Measurements from ENCODE around the gene DNM3.

Gene DNM3

GRCh38 chr1:171872430-171872829 is 31.1 kb downstream of the DNM3 start:
- TF ChIP-seq ISL1 (CRISPR knock-in tag; IDR thresholded peaks at IDR 0.05) (no peak), ZFP30 (CRISPR knock-in tag; IDR thresholded peaks at IDR 0.05) (no peak)
- ATAC-seq, result no peak

DNA sequence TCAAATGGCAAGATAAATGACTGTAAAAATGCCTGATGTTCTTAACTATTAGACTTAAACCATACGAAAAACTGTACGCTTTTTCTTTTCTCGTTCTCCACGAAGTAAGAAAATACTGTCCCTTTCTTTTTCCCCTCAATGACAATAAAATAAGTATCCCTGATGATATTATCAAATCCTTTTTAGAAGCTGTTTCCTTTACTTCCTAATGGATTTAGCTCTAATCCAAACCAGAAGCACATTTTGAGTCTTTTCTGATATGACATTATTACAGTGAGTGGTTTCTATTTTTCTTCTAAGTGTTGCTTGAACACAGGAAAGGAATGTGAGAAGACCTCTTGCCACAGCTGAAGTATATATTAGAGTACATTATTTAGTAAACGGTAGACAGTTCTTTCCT is 32.4 kb downstream of the DNM3 start:
- no peak for ATAC-seq
- peak; percentile 72; the same call in 1 of the 2 replicates for TF ChIP-seq ZNF70 (CRISPR knock-in tag; IDR thresholded peaks at IDR 0.05)
- no peak for TF ChIP-seq PPARA (CRISPR knock-in tag; IDR thresholded peaks at IDR 0.05; ENCODE audit: borderline replicate concordance)
- no peak for TF ChIP-seq ARNTL (CRISPR knock-in tag; IDR thresholded peaks at IDR 0.05; ENCODE audit: borderline replicate concordance, low read depth)
- TF ChIP-seq ZC3H10 (CRISPR knock-in tag; IDR thresholded peaks at IDR 0.05), result no peak
- TF ChIP-seq CSDC2 (CRISPR knock-in tag; IDR thresholded peaks at IDR 0.05), result no peak
- TF ChIP-seq SNAI2 (CRISPR knock-in tag; IDR thresholded peaks at IDR 0.05), result no peak
- TF ChIP-seq BACH2 (CRISPR knock-in tag; IDR thresholded peaks at IDR 0.05; ENCODE audit: borderline replicate concordance), result no peak
- peak; percentile 58 for TF ChIP-seq TCF4 (CRISPR knock-in tag; IDR thresholded peaks at IDR 0.05; ENCODE audit: borderline replicate concordance)
- no peak for TF ChIP-seq CREB5 (CRISPR knock-in tag; IDR thresholded peaks at IDR 0.05; ENCODE audit: low read depth)
- no peak for TF ChIP-seq RARB (CRISPR knock-in tag; IDR thresholded peaks at IDR 0.05)
- peak; percentile 37; the same call in 1 of the 2 replicates for TF ChIP-seq ISL1 (CRISPR knock-in tag; IDR thresholded peaks at IDR 0.05)
- TF ChIP-seq TOX (CRISPR knock-in tag; IDR thresholded peaks at IDR 0.05; ENCODE audit: borderline replicate concordance), result no peak
- TF ChIP-seq CSRNP3 (CRISPR knock-in tag; IDR thresholded peaks at IDR 0.05), result no peak
- no peak for TF ChIP-seq ZNF565 (CRISPR knock-in tag; conservative IDR thresholded peaks at IDR 0.05; ENCODE audit: low read depth)
- no peak for TF ChIP-seq GLIS3 (CRISPR knock-in tag; IDR thresholded peaks at IDR 0.05)

DNA sequence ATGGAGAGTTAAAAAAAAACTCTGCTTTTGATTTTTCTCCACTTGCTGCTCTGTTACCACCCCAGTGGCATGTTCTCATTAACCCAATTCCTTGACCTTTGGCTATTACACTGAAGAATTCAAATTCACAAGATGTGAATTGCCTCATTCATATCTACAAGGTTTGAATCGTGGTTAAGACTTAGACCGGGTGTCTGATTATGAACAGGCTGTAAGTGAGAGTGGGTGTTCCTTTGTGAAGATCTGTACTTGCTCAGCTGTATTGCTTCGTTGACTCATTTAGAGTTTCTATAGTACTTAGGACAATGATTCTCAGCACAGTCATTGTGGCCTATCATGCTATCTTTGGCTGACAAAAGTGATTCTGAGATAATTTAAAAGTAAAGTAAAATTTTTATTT is 36.4 kb downstream of the DNM3 start:
- TF ChIP-seq ZFP30 (CRISPR knock-in tag; IDR thresholded peaks at IDR 0.05) (no peak), ZNF565 (CRISPR knock-in tag; conservative IDR thresholded peaks at IDR 0.05; ENCODE audit: low read depth) (no peak), CSDC2 (CRISPR knock-in tag; IDR thresholded peaks at IDR 0.05) (no peak), ESRRG (CRISPR knock-in tag; IDR thresholded peaks at IDR 0.05) (no peak), ARNTL (CRISPR knock-in tag; IDR thresholded peaks at IDR 0.05; ENCODE audit: borderline replicate concordance, low read depth) (no peak), SNAI2 (CRISPR knock-in tag; IDR thresholded peaks at IDR 0.05) (no peak), ZFP3 (CRISPR knock-in tag; IDR thresholded peaks at IDR 0.05) (no peak), ZC3H10 (CRISPR knock-in tag; IDR thresholded peaks at IDR 0.05) (no peak), BACH2 (CRISPR knock-in tag; IDR thresholded peaks at IDR 0.05; ENCODE audit: borderline replicate concordance) (no peak), ISL1 (CRISPR knock-in tag; IDR thresholded peaks at IDR 0.05) (no peak), CREB5 (CRISPR knock-in tag; IDR thresholded peaks at IDR 0.05; ENCODE audit: low read depth) (no peak), TCF4 (CRISPR knock-in tag; IDR thresholded peaks at IDR 0.05; ENCODE audit: borderline replicate concordance) (no peak), OSR1 (CRISPR knock-in tag; IDR thresholded peaks at IDR 0.05) (no peak), ZNF8 (CRISPR knock-in tag; IDR thresholded peaks at IDR 0.05) (no peak), TSHZ2 (CRISPR knock-in tag; IDR thresholded peaks at IDR 0.05) (no peak), CSRNP3 (CRISPR knock-in tag; IDR thresholded peaks at IDR 0.05) (no peak), ZNF70 (CRISPR knock-in tag; IDR thresholded peaks at IDR 0.05) (no peak), GLIS3 (CRISPR knock-in tag; IDR thresholded peaks at IDR 0.05) (no peak)
- TF ChIP-seq, protein P1, sequence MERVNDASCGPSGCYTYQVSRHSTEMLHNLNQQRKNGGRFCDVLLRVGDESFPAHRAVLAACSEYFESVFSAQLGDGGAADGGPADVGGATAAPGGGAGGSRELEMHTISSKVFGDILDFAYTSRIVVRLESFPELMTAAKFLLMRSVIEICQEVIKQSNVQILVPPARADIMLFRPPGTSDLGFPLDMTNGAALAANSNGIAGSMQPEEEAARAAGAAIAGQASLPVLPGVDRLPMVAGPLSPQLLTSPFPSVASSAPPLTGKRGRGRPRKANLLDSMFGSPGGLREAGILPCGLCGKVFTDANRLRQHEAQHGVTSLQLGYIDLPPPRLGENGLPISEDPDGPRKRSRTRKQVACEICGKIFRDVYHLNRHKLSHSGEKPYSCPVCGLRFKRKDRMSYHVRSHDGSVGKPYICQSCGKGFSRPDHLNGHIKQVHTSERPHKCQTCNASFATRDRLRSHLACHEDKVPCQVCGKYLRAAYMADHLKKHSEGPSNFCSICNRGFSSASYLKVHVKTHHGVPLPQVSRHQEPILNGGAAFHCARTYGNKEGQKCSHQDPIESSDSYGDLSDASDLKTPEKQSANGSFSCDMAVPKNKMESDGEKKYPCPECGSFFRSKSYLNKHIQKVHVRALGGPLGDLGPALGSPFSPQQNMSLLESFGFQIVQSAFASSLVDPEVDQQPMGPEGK (CRISPR knock-in tag; IDR thresholded peaks at IDR 0.05; ENCODE audit: borderline replicate concordance), result no peak
- TF ChIP-seq, protein P2, sequence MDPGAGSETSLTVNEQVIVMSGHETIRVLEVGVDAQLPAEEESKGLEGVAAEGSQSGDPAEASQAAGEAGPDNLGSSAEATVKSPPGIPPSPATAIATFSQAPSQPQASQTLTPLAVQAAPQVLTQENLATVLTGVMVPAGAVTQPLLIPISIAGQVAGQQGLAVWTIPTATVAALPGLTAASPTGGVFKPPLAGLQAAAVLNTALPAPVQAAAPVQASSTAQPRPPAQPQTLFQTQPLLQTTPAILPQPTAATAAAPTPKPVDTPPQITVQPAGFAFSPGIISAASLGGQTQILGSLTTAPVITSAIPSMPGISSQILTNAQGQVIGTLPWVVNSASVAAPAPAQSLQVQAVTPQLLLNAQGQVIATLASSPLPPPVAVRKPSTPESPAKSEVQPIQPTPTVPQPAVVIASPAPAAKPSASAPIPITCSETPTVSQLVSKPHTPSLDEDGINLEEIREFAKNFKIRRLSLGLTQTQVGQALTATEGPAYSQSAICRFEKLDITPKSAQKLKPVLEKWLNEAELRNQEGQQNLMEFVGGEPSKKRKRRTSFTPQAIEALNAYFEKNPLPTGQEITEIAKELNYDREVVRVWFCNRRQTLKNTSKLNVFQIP (CRISPR knock-in tag; IDR thresholded peaks at IDR 0.05; ENCODE audit: borderline replicate concordance, low read depth), result no peak
- ATAC-seq, result no peak

All from SK-N-SH treated with all-trans-retinoic acid at 6 μM for 48 hours (cell line).